Stimulated activated CD8-positive, alpha-beta memory T cell treated with anti-CD3 and anti-CD28 coated beads, Interleukin-12 subunit alpha, Interleukin-12 subunit beta, amount 100 ng/mL, for 1 hour (primary cell): ENCODE measurements around the gene DPYSL4.

ENCODE experiments used
- DNase-seq: peaks from one replicate; pipeline ENCODE4 v3.0.0-alpha.2; 2020; ENCODE audit warnings: low read depth

The DPYSL4 gene

DNA sequence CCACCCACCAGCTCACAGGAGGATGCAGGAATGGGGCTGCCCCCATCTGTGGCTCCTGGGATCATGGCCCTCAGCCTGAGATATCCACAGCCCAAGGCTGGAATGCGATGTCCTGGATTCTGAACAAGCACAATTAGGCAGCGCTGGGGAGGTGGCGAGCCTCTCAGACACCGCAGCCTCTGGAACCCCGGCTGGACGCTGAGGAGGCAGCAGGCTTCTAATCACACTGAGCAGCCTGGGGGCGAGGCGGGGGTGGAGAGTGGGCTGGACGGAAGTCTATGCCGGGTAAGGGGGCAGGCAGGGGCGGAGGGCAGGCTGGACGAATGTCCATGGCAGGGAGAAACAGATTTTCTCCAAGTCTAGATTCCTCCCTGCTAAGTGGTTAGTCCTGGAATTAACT, 56.4 kb downstream of the DPYSL4 start:
- no peak for DNase-seq

DNA sequence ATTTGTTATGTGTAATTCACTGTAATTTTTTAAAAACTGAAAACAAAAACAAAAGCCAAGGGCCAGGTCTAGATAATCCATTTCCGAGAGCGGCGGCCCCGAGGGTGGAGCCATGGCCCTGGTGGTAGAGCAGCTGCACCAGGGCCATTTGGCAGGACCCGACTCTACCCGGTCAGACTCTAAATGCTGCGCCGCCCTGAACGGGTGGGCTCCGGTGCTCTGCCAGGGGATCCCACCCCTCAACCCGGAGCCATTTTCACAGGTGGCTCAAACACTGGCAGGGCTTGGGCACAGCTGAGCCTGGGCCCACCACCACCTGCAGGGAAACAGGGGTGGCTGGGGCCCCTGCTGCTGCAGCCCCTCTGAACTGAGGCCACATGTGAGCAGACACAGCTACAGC, 56.9 kb downstream of the DPYSL4 start:
- DNase-seq = no peak

DNA sequence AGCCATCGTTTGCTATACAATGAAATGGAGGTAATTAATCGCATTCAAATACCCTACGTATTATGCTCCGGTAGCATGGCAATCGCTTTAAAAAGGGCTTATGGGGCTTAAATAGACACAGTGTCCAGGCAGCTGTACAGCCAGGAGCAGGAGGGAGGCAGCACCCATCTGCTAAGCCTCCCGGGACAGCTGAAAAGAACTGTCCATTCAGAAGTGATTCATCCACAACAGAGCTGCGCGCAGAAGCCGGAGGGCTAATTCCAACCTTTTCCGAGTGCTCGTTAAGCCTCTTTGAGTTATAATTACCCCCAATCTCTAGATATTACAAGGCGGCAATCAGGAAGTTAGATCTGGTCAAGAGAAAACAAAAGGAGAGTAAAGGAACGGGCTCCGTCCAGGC, 58.3 kb downstream of the DPYSL4 start:
- no peak for DNase-seq

DNA sequence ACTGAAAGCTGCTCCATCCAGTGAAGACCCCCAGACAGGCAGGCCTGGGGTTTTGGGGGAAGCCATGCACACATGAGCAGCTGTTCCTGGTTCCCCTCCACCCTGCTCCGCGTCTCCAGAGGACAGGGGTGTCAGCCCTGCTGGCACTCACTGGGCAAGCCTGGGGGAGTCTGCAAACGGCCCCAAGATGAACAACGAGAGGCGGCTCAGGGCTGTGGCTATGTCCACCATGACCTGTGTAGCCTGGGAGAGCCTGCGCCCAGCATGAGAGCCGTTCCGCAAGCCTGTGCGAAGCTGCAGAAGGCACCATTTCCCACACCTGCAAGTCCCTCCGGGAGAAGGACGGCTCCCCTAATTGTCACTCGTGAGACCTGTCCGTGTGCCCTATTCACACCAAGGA, 59.5 kb downstream of the DPYSL4 start:
- DNase-seq = no peak

DNA sequence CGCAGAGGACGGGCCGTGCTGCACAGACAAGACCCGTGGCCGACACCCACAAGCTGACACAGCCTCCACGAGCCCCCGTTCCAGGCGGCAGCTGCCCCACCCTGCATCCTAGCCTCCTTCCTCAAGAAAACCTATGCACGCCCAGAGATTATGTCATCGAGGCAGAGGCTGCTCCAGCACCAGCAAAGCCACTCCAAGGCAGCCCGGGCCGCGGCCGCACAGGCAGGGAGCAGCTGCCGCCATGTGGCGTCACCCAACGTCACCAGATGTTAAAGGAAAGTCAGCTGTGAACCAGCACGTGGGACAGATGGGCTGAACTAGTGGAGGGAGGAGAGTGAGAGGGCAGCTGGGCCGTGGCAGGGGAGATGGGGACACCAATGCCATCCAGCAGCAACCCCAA, 61.2 kb downstream of the DPYSL4 start:
- DNase-seq = no peak

DNA sequence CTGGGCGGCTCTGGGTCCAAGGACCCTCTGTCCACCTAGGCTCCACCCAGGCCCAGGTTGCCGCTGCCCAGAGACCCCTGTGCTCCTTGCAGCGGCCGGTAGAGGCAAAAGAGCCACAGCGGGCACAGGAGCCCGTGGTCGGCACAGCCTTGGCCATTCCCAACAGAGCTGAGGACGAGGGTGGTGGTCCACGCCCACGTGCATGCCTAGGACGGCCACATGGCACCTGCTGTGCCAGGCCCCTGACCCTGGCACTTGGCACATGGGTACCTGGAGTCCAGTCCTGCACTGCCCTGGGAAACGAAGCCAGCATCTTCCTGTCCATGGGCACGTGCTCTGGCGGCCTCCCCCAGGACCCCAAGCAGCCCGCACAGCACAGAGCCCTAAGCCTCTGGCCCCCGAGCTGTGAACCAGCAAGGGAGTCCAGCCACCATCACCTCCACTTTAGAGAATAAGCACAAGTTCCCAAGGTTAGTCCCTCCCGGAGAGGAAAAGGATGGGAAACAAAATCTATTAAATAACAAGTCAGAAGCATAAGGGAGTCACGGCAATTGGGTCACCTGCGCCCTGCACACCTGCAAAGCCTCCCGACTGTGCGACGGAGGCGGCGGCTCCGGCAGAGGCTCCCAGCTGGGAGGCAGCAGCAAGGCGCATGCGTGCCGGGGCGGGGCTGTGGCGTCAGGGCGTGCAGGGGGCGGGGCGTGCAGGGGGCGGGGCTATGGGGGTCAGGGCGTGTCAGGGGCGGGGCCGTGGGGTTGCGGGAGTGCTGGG, 61.9 kb downstream of the DPYSL4 start:
- peak; percentile 58 for DNase-seq

DNA sequence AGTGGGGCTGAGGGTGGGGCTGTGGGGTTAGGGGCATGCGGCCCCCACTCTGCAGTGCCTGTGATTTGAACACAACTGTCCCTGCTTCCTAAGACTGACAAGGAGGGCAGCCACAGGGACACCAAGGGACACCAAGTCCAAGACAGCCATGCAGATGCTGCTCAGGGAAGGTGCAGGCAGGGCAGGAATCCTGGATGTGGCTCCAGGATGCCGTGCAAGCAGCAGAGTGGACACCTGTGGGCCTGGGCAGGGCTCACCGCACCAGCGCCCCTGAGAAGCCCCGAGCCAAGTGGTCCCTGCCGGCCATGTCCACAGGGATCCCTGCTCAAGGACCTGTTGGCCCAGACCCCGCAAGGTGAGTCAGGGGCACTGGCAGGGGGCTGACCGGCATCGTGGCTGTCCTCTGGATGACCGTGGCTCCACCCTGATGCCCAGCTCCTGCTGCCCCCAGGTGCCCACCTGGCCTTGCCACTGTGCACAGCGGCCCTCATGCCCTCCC, 62.5 kb downstream of the DPYSL4 start:
- DNase-seq = no peak

DNA sequence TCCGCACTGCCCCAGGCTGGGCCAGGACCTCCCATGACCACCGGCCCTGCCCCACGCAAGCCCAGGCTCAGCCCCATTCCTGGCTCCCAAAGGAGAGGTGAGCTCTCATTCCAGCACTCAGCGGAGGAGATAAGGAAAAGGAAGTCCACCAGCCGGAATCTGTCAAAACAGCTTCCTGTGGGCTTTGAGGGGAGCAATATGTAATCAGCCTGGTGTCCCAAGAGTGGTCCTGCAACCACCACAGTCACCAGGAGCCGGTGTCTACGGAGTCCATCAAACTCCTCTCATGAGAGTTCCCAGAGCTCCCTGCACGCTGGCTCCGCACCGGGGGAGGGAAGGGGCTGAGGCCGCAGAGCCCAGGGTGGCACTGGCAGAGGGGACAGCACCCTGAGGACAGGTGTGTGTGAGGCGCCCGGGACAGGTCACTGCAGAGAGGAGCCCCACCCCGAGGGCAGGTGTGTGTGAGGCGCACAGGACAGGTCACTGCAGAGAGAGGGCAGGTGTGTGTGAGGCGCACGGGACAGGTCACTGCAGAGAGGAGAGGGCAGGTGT, 63.2 kb downstream of the DPYSL4 start:
- no peak for DNase-seq

DNA sequence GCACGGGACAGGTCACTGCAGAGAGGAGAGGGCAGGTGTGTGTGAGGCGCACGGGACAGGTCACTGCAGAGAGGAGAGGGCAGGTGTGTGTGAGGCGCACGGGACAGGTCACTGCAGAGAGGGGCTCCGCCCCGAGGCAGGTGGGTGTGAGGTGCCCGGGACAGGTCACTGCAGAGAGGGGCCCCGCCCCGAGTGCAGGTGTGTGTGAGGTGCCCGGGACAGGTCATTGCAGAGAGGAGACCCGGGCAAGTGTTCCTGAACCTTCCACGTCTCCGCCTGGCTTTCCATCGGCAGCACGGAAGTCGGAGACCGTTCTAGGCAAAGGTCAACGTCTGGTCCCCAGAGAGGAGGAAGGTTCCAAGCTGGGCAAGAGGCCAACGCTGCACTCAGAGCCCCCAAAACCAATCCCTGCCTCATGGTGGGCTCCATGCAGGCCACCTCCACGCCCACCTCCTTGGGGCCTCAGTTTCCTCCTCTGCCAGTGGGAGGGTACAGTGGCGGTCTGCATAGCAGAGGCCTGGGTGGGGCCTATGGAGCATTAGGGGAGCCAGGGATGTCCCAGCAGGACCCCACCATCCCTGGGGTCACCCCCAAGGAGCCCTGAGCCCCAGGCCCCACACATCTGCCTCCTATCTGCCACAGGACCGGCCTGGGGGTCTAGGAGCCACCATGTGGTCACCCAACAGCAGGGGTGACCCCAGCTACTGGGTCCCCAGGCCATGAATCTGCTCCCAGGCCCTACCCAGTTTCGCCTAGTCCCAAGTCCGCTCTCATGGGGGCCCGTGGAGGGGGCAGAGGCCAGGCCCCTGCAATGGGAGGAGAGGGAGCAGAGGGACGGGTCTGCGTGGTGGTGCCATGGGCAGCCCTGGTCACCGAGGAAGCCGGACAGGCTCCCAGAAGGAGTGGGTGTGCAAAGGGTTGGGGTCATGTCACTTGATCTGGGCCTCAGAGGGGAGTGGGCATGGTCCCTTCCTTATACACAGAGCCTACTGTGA, 64.0 kb downstream of the DPYSL4 start:
- DNase-seq = no peak

DNA sequence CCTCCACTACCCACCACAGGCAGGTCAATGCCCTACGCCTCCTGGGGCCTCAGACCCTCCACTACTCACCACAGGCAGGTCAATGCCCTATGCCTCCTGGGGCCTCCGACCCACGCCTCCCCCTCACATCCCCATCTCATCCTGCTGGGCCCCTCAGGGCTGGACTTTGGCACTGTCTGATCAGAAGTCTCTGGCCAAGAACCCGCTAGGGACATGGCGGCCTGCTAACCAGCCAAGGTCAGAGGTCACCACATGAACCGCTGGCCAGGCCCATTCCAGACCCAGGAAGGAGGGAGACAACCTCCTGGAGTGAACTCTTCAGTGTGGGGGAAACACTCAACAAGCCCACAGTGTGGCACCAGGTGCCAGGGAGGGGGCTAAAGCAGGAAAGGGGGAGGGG, 65.2 kb downstream of the DPYSL4 start:
- no peak for DNase-seq

DNA sequence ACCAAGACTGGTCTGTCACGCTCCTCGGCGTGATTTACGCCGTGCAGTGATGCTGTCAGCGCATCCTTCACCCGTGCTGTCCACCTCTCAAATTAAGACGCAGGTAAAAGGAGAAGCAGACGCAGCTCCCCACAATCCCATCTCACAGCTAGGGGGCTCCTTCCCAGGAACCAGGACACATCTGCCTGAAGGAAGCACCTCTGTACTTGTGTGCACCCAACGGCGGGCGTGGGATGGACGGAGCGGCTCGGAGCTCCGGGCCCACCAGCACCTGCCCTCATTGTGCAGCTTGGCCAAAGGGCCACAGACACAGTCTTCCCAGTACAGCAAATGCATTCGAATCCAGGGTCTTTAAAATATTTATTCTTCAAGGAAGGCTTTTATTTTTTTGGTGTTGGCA, 65.7 kb downstream of the DPYSL4 start:
- DNase-seq = no peak

DNA sequence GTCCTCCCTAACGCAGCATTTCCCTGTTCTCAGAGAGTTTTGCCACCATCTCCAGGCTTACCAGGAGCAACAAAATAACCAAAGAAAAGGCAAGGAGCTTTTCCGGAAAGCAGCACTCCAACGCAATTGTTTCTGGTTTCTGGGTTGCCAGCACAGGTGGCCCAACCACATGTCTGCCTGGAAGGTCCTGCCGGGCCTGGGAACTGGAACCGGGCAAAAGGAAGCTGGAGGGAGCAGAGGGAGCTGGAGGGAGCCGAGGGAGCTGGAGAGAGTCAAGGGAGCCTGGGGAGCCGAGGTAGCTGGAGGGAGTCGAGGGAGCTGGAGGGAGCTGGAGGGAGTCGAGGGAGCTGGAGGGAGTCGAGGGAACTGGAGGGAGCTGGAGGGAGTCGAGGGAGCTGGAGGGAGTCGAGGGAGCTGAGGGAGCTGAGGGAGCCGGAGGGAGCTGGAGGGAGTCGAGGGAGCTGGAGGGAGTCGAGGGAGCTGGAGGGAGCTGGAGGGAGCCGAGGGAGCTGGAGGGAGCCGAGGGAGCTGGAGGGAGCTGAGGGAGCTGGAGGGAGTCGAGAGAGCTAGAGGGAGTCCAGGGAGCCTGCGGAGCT, 66.4 kb downstream of the DPYSL4 start:
- DNase-seq = no peak

DNA sequence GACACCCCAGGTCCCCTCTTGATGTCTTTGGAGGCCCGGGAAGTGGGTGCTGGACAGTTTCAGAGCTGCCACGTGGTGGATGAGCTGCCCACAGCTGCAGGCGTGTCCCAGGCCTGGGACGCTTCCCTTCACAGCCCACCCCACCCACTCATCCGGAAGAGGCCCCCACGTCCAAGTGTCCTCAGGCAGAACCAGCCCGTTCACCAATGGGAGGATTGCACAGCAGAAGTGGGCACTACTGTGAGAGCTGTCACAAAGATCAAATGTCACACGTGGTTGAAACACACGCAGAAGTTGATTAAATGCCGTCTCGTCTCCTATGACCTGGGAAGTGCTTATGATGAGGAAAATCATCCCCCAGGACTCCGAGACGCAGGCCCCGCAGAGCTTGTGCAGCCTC, 68.1 kb downstream of the DPYSL4 start:
- no peak for DNase-seq
